Nucleus accumbens (tissue), 56 donors: Measurements from ENCODE around the gene SPR.

ENCODE experiments used
- DNase-seq, 56 donors: peaks; one replicate each; lab custom pipeline; 2025; lab: John Stamatoyannopoulos, UW

Gene SPR

GRCh38 chr2:72927619-72928550 lies 40.7 kb downstream of the SPR start:
- DNase-seq, result no peak

- no peak for DNase-seq
Measured at GRCh38 chr2:72929010-72929409, 41.8 kb downstream of the SPR start.

- no peak for DNase-seq
Measured at GRCh38 chr2:72931280-72931910, 44.2 kb downstream of the SPR start.

GRCh38 chr2:72932045-72932740 lies 45.0 kb downstream of the SPR start:
- no peak for DNase-seq

GRCh38 chr2:72932805-72933204 lies 45.6 kb downstream of the SPR start:
- no peak for DNase-seq

- DNase-seq, result no peak
Measured at GRCh38 chr2:72933207-72933606, 46.0 kb downstream of the SPR start.

GRCh38 chr2:72933646-72934151 lies 46.5 kb downstream of the SPR start:
- DNase-seq, result no peak

- DNase-seq, result no peak
Measured at GRCh38 chr2:72934683-72935610, 47.7 kb downstream of the SPR start.

- no peak for DNase-seq
Measured at GRCh38 chr2:72935611-72935957, 48.4 kb downstream of the SPR start.

GRCh38 chr2:72936660-72937355 lies 49.6 kb downstream of the SPR start:
- DNase-seq, result no peak

GRCh38 chr2:72937356-72937669 lies 50.1 kb downstream of the SPR start:
- no peak for DNase-seq

- DNase-seq, result no peak
Measured at GRCh38 chr2:72938455-72938854, 51.2 kb downstream of the SPR start.

- DNase-seq, result no peak
Measured at GRCh38 chr2:72940361-72940760, 53.2 kb downstream of the SPR start.

GRCh38 chr2:72940786-72941185 lies 53.6 kb downstream of the SPR start:
- no peak for DNase-seq
